ENCODE results near the gene AJM1.
A peak's percentile ranks its signal among the peaks of the same experiment; 100 is the strongest.
"Not testable (repeated sequence)": the region's sequence is repeated elsewhere in the genome, so short reads cannot be mapped to it uniquely, and the experiment has no call there.

GRCh38 chr9:136842380-136842948, at the start of gene AJM1:
- peak; percentile 77 to 78 for TF ChIP-seq CTCF (conservative IDR thresholded peaks at IDR 0.05 in 1 of 2, IDR thresholded peaks at IDR 0.05 in 1 of 2; ENCODE audit: low read depth in 1 of 2, low read length in 2 of 2)
- TF ChIP-seq EZH2 (IDR thresholded peaks at IDR 0.05; ENCODE audit: low read length, missing control alignments) = not testable (repeated sequence)
